Breast epithelium (tissue), 4 donors: ENCODE results near the gene BICC1. TPM values are rescaled to one million over a fixed set of nuclear protein-coding genes. Genes with fewer than 3 reads are reported as not detected.

Source experiments
- DNase-seq, 2 donors: peaks; one replicate each; pipeline ENCODE4 v3.0.0-alpha.2; 2019; ENCODE audit warnings: low spot score in 2 of 2
- H3K27ac ChIP-seq, 2 donors: fragments of 200-600 bp; sonication (generic) in 1 of 2; one replicate each; pipeline ENCODE4 v1.5.1; 2016 to 2019; ENCODE audit warnings: mild to moderate bottlenecking in 1 of 2
- H3K27me3 ChIP-seq, 2 donors: fragments of 200-600 bp; sonication (generic) in 1 of 2; one replicate each; pipeline versions ENCODE4 v1.5.1 to v1.6.0; 2017 to 2019; ENCODE audit warnings: control low read depth in 1 of 2, mild to moderate bottlenecking in 1 of 2
- H3K36me3 ChIP-seq: fragments of 200-600 bp; one replicate; pipeline ENCODE4 v1.5.1; 2019
- H3K4me1 ChIP-seq, 2 donors: fragments of 200-600 bp; sonication (generic); one replicate each; pipeline ENCODE4 v1.5.1; 2016 to 2019; ENCODE audit warnings: control low read depth in 1 of 2
- H3K4me3 ChIP-seq, 3 donors: fragments of 200-600 bp; sonication (generic); 1 replicate in 2 of 3; 2 replicates in 1 of 3; pipeline ENCODE4 v1.5.1; 2016 to 2019; ENCODE audit warnings: mild to moderate bottlenecking in 3 of 3, moderate library complexity in 2 of 3
- H3K9me3 ChIP-seq, 2 donors: fragments of 200-600 bp; sonication (generic) in 1 of 2; one replicate each; pipeline ENCODE4 v1.5.1; 2016 to 2019; ENCODE audit warnings: control low read depth in 1 of 2
- POLR2A ChIP-seq: fragments of 450-650 bp; IDR thresholded peaks from one replicate; pipeline ENCODE4 v1.6.1; 2016; ENCODE audit warnings: antibody characterized with exemption, mild to moderate bottlenecking, moderate library complexity
- POLR2AphosphoS5 ChIP-seq, 3 donors: sonication (generic); formaldehyde crosslinking; IDR thresholded peaks; one replicate each; pipeline ENCODE4 v1.6.1; 2017; ENCODE audit warnings: antibody characterized with exemption in 3 of 3
- intact Hi-C: fragments of 100-400 bp; cut with DNase I; formaldehyde crosslinking; loops from one replicate; pipeline ENCODE4 v1.15.1; 2023; ENCODE audit warnings: low total_unique reads
- total RNA-seq, 3 donors: library from RNA; depleted of rRNA; stranded (reverse); fragments of >200 nt; gene quantifications; one replicate each; pipeline ENCODE4 v1.1.0, GENCODE V29; 2016
- TF ChIP-seq, protein P1 (sequence below), 3 donors: fragments of 450-650 bp; IDR thresholded peaks; one replicate each; pipeline ENCODE4 v1.5.1; 2016 to 2017; ENCODE audit warnings: antibody characterized with exemption in 3 of 3, mild to moderate bottlenecking in 3 of 3, moderate library complexity in 3 of 3

The BICC1 gene
- total RNA-seq, 3 donors from 2014 or later = 24.3 to 35.5 (median 26.2) TPM

DNA sequence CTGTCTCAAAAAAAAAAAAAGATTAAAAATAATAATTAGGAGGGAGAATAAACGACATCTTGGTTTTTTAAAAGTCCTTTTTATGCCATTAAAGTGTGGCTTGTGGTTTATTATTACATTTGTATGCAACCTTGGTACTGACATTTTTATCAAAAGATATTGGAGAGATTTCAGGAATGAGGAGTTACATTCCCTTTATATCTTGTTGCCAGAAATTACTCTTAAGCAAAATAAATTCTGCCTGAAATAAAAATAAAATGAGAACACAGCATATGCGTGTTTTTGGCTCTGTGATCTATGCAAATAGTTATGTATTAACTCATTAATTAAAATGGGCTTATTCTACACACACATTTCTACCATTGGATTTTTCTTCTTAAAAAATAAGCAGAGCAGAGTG, 202.4 kb downstream of the BICC1 start:
- H3K4me3 ChIP-seq = no peak overlapping the region
- H3K9me3 ChIP-seq = no peaks in the 10 kb centered on the region
- TF ChIP-seq POLR2A = no peak
- TF ChIP-seq POLR2AphosphoS5 (IDR thresholded peaks at IDR 0.05) = no peak
- TF ChIP-seq, protein P1, sequence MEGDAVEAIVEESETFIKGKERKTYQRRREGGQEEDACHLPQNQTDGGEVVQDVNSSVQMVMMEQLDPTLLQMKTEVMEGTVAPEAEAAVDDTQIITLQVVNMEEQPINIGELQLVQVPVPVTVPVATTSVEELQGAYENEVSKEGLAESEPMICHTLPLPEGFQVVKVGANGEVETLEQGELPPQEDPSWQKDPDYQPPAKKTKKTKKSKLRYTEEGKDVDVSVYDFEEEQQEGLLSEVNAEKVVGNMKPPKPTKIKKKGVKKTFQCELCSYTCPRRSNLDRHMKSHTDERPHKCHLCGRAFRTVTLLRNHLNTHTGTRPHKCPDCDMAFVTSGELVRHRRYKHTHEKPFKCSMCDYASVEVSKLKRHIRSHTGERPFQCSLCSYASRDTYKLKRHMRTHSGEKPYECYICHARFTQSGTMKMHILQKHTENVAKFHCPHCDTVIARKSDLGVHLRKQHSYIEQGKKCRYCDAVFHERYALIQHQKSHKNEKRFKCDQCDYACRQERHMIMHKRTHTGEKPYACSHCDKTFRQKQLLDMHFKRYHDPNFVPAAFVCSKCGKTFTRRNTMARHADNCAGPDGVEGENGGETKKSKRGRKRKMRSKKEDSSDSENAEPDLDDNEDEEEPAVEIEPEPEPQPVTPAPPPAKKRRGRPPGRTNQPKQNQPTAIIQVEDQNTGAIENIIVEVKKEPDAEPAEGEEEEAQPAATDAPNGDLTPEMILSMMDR (IDR thresholded peaks at IDR 0.05) = no peak
- no peaks in the 10 kb centered on the region for H3K36me3 ChIP-seq
- no peaks in the 10 kb centered on the region for H3K4me1 ChIP-seq
- DNase-seq = no peak
- intact Hi-C loops = loop anchor here (2.0 kb wide), 1 partner anchor 40 kb away; no protein-coding TSS in a partner anchor
- no peaks in the 10 kb centered on the region for H3K27me3 ChIP-seq
- no peak overlapping the region for H3K27ac ChIP-seq

DNA sequence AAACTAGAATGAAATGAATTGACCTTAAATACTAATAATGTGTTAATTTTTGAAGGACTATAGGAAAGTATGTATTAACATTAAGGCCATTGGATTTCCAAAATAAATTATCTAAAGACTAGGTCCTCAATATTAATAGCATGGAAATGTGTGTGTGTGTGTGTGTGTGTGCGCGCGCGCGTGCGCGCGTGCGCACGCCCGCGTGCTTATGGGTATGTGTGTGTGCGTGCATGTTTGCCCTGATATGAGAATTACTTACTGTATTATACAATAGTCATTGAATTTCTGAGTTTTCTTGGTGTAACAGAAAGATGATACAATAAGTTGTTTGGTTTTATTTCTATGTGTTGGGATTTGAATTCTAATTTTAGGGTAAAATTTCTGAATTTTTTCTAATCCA, 205.9 kb downstream of the BICC1 start:
- TF ChIP-seq POLR2AphosphoS5 (IDR thresholded peaks at IDR 0.05) (no peak), POLR2A (no peak)
- TF ChIP-seq, protein P1 (IDR thresholded peaks at IDR 0.05) = no peak
- intact Hi-C loops = no loop called here
- H3K27ac ChIP-seq = no peak overlapping the region
- H3K27me3 ChIP-seq = no peaks in the 10 kb centered on the region
- no peaks in the 10 kb centered on the region for H3K36me3 ChIP-seq
- H3K4me3 ChIP-seq = no peak overlapping the region
- H3K4me1 ChIP-seq = no peaks in the 10 kb centered on the region
- no peak for DNase-seq
- no peaks in the 10 kb centered on the region for H3K9me3 ChIP-seq

DNA sequence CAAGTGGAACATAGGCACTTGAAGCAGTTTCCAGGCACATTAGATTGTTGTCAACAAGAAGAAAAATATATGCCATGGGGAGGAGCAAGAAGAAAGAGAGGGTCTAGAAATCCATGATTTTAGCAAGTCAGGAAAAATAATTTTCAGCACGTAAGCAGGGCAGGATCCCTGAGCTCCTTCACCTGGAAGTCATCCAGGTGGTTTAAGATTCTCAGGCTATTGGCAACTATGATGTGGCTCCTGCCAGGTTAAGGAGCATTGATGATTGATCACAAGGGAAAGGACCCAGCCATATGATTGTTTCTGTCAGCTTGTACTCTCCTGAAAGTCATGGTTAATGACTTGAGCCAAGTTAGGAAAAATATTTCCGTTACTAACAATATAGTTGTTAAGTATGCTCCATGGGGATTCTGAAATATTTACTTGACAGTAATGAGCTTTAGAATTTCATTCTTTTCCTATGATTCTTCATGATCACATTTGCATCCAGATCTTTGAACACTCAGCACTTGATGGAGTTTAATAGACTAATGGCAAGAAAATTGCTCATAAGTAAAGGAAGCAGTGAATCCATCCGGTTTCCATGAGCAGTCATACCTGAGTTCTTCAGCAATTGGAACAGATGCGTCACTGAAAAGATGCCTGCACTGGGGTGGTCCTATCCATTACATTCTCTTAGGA, 209.1 kb downstream of the BICC1 start:
- no peak for DNase-seq
- intact Hi-C loops = no loop called here
- TF ChIP-seq POLR2A = no peak
- TF ChIP-seq POLR2AphosphoS5 (IDR thresholded peaks at IDR 0.05) = no peak
- TF ChIP-seq, protein P1 (IDR thresholded peaks at IDR 0.05) = no peak

DNA sequence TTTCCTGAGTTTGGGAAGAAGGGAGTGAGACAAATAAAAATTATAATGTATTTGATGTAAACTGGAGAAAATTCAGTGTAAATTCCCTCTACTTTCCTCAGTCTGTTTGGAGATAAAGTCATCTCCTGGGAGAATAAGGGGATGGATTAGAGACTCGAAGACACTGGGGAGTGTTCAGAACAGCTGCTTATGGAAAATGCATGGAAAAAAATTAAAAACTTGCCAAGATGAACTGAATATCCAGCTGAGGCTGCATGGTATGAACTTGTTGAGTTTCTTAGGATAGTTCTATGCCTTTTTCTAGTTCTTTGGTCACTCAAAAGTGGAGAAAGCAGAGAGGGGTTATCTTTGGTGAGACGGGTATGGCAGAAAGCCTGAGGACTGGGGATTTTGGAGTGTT, 210.5 kb downstream of the BICC1 start:
- H3K27ac ChIP-seq = no peak overlapping the region
- H3K4me3 ChIP-seq = no peak overlapping the region
- no peaks in the 10 kb centered on the region for H3K4me1 ChIP-seq
- H3K9me3 ChIP-seq = no peaks in the 10 kb centered on the region
- intact Hi-C loops = no loop called here
- no peaks in the 10 kb centered on the region for H3K27me3 ChIP-seq
- no peak for TF ChIP-seq POLR2AphosphoS5 (IDR thresholded peaks at IDR 0.05)
- TF ChIP-seq, protein P1 (IDR thresholded peaks at IDR 0.05) = no peak
- TF ChIP-seq POLR2A = no peak
- no peak for DNase-seq
- H3K36me3 ChIP-seq = no peaks in the 10 kb centered on the region

More for the DNA sequence above, 209.1 kb downstream of the BICC1 start:
- H3K4me1 ChIP-seq = no peaks in the 10 kb centered on the region
- no peaks in the 10 kb centered on the region for H3K9me3 ChIP-seq
- no peaks in the 10 kb centered on the region for H3K27me3 ChIP-seq
- no peaks in the 10 kb centered on the region for H3K36me3 ChIP-seq
- no peak overlapping the region for H3K4me3 ChIP-seq
- H3K27ac ChIP-seq = no peak overlapping the region

DNA sequence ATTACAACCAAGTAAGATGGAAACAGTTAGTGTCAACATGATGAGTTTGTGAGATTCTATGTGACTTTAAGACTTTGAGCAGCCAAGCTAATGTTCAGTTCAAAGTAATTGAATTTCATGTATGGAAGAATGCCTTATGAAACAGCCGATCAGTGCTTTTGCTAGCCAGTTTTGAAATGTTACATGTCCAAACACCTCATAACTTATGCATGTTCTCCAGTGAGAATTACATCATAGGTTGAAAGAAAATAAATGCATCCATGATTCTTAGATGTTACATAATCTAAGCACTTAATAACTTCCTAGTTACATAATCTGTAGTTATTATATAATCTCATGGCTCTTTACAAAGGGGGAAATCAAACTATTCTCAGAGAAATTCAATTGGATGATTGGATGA, 211.3 kb downstream of the BICC1 start:
- TF ChIP-seq POLR2A (no peak), POLR2AphosphoS5 (IDR thresholded peaks at IDR 0.05) (no peak)
- TF ChIP-seq, protein P1 (IDR thresholded peaks at IDR 0.05) = no peak

More for the DNA sequence above, 211.3 kb downstream of the BICC1 start:
- no peaks in the 10 kb centered on the region for H3K4me1 ChIP-seq
- DNase-seq = no peak
- H3K9me3 ChIP-seq = peaks cover 0 to 3% of the 10 kb centered on the region in 2 donors
- H3K27ac ChIP-seq = no peak overlapping the region
- no peaks in the 10 kb centered on the region for H3K27me3 ChIP-seq
- no peaks in the 10 kb centered on the region for H3K36me3 ChIP-seq
- no peak overlapping the region for H3K4me3 ChIP-seq
- intact Hi-C loops = no loop called here
